Gastrocnemius medialis (tissue), 4 donors: ENCODE results near the gene ZMYM3. TPM values are rescaled to one million over a fixed set of nuclear protein-coding genes. Genes with fewer than 3 reads are reported as not detected.

Experiments used
- ATAC-seq, 2 donors: fragments of 150-250 bp; one replicate each; pipeline ENCODE4 v1.9.1; 2016
- DNase-seq, 2 donors: peaks; one replicate each; pipeline ENCODE4 v3.0.0-alpha.2; 2019
- H3K27ac ChIP-seq, 4 donors: fragments of 200-600 bp; sonication (generic); 1 replicate in 1 of 4; 2 replicates in 3 of 4; pipeline ENCODE4 v1.5.1; 2016 to 2018; ENCODE audit warnings: mild to moderate bottlenecking in 2 of 4, moderate library complexity in 1 of 4
- H3K27me3 ChIP-seq, 3 donors: fragments of 200-600 bp; sonication (generic) in 2 of 3; 1 replicate in 1 of 3; 2 replicates in 2 of 3; pipeline versions ENCODE4 v1.5.1 to v1.6.0; 2016 to 2019; ENCODE audit warnings: mild to moderate bottlenecking in 1 of 3, moderate library complexity in 1 of 3
- H3K36me3 ChIP-seq, 2 donors: fragments of 200-600 bp; sonication (generic) in 1 of 2; one replicate each; pipeline ENCODE4 v1.5.1; 2017 to 2018
- H3K4me1 ChIP-seq, 2 donors: fragments of 200-600 bp; sonication (generic) in 1 of 2; one replicate each; pipeline ENCODE4 v1.5.1; 2016 to 2017; ENCODE audit warnings: mild to moderate bottlenecking in 2 of 2
- H3K4me3 ChIP-seq, 4 donors: fragments of 200-600 bp; sonication (generic) in 3 of 4; 1 replicate in 1 of 4; 2 replicates in 3 of 4; pipeline ENCODE4 v1.5.1; 2016 to 2019; ENCODE audit warnings: mild to moderate bottlenecking in 2 of 4
- H3K9me3 ChIP-seq, 3 donors: fragments of 200-600 bp; sonication (generic) in 2 of 3; 1 replicate in 1 of 3; 2 replicates in 2 of 3; pipeline ENCODE4 v1.5.1; 2016 to 2019
- CTCF ChIP-seq, 5 experiments: fragments of 450-650 bp in 3 of 5; fragments of 200-600 bp in 2 of 5; sonication (generic) in 2 of 5; IDR thresholded peaks in 4 of 5; conservative IDR thresholded peaks in 1 of 5; 1 replicate in 4 of 5; 2 replicates in 1 of 5; pipeline ENCODE4 v1.5.1; 2016 to 2019; ENCODE audit warnings: antibody characterized with exemption in 5 of 5, mild to moderate bottlenecking in 3 of 5, moderate library complexity in 3 of 5
- POLR2A ChIP-seq, 2 donors: fragments of 450-650 bp; IDR thresholded peaks; one replicate each; pipeline ENCODE4 v1.6.1; 2017; ENCODE audit warnings: antibody characterized with exemption in 2 of 2, mild to moderate bottlenecking in 2 of 2, moderate library complexity in 2 of 2
- in situ Hi-C, 4 donors: fragments of 200-750 bp; cut with MboI; loops; one replicate each; pipeline versions ENCODE4 v1.15.0 to v1.8.0; 2017; ENCODE audit warnings: low sequenced_read_pairs in 4 of 4
- intact Hi-C: fragments of 100-400 bp; cut with DNase I; formaldehyde crosslinking; loops from one replicate; pipeline ENCODE4 v1.15.1; 2023; ENCODE audit warnings: low total_unique reads
- total RNA-seq, 4 donors: library from RNA; depleted of rRNA; stranded (reverse); fragments of >200 nt; gene quantifications; one replicate each; pipeline versions ENCODE4 v1.1.0 to v1.2.3, GENCODE V29; 2016

The ZMYM3 gene
- total RNA-seq, 4 donors from 2014 or later, result 7.1 to 10.2 (median 8.9) TPM

GRCh38 chrX:71199252-71200008 is 54.5 kb downstream of the ZMYM3 start:
- no peak overlapping the region for H3K27ac ChIP-seq
- in situ Hi-C loops (loop anchor here in 2 of 4 donors (25.0 kb wide), 1 partner anchor 437 kb away; no protein-coding TSS in a partner anchor), intact Hi-C loops (no loop called here)
- H3K36me3 ChIP-seq, result no peaks in the 10 kb centered on the region
- H3K4me1 ChIP-seq, result no peaks in the 10 kb centered on the region
- ATAC-seq (no peak), DNase-seq (no peak)
- H3K27me3 ChIP-seq, result no peaks in the 10 kb centered on the region
- H3K4me3 ChIP-seq, result no peak overlapping the region
- TF ChIP-seq POLR2A (IDR thresholded peaks at IDR 0.05) (no peak), CTCF (IDR thresholded peaks at IDR 0.05 in 4 of 5, conservative IDR thresholded peaks at IDR 0.05 in 1 of 5) (no peak)
- no peaks in the 10 kb centered on the region for H3K9me3 ChIP-seq

DNA sequence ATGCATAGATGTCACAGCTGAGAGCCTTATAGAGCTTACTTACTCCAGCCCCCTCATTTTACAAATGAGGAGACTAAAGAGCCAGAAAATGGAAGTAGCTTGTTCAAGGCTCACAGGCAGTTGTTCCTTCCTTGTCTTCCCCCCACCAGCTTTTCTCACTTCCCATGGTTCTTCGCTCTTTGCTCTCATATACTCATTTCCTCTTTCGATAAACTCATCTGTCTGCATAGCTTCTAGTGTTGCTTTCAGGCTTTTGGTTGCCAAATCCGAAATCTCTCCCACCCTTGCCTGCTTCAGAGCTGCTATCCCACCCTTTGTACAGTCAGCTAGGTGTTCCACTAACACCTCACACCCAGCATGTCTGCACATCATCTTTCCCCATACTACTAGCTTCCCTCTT is 55.9 kb downstream of the ZMYM3 start:
- H3K27me3 ChIP-seq, result no peaks in the 10 kb centered on the region
- no peaks in the 10 kb centered on the region for H3K4me1 ChIP-seq
- DNase-seq, result no peak
- H3K36me3 ChIP-seq, result no peaks in the 10 kb centered on the region
- no peak for TF ChIP-seq POLR2A (IDR thresholded peaks at IDR 0.05)
- no peak for TF ChIP-seq CTCF (IDR thresholded peaks at IDR 0.05 in 4 of 5, conservative IDR thresholded peaks at IDR 0.05 in 1 of 5)
- ATAC-seq, result no peak
- H3K4me3 ChIP-seq, result no peak overlapping the region
- no peaks in the 10 kb centered on the region for H3K9me3 ChIP-seq
- in situ Hi-C loops (loop anchor here in 2 of 4 donors (25.0 kb wide), 1 partner anchor 436 kb away; no protein-coding TSS in a partner anchor), intact Hi-C loops (no loop called here)
- no peak overlapping the region for H3K27ac ChIP-seq

- DNase-seq (no peak), ATAC-seq (no peak)
- TF ChIP-seq POLR2A (IDR thresholded peaks at IDR 0.05) (no peak), CTCF (IDR thresholded peaks at IDR 0.05 in 4 of 5, conservative IDR thresholded peaks at IDR 0.05 in 1 of 5) (no peak)
- no peak overlapping the region for H3K27ac ChIP-seq
- H3K4me3 ChIP-seq, result no peak overlapping the region
- intact Hi-C loops, result no loop called here
- no peaks in the 10 kb centered on the region for H3K4me1 ChIP-seq
- in situ Hi-C loops, result loop anchor here in 2 of 4 donors (25.0 kb wide), 1 partner anchor 434 kb away; no protein-coding TSS in a partner anchor
- no peaks in the 10 kb centered on the region for H3K9me3 ChIP-seq
- H3K27me3 ChIP-seq, result no peaks in the 10 kb centered on the region
- H3K36me3 ChIP-seq, result no peaks in the 10 kb centered on the region
These were observed 57.8 kb downstream of the ZMYM3 start for GRCh38 chrX:71195964-71196649.

- intact Hi-C loops (no loop called here), in situ Hi-C loops (loop anchor here in 2 of 4 donors (25.0 kb wide), 1 partner anchor 429 kb away; no protein-coding TSS in a partner anchor)
- Histone ChIP-seq H3K27me3 (no peaks in the 10 kb centered on the region), H3K4me3 (no peak overlapping the region), H3K4me1 (no peaks in the 10 kb centered on the region), H3K9me3 (no peaks in the 10 kb centered on the region), H3K27ac (no peak overlapping the region), H3K36me3 (no peaks in the 10 kb centered on the region)
- TF ChIP-seq POLR2A (IDR thresholded peaks at IDR 0.05), result no peak
- no peak for TF ChIP-seq CTCF (IDR thresholded peaks at IDR 0.05 in 4 of 5, conservative IDR thresholded peaks at IDR 0.05 in 1 of 5)
- DNase-seq, result no peak
- no peak for ATAC-seq
These were observed 62.7 kb downstream of the ZMYM3 start for GRCh38 chrX:71191248-71191647.

Other genes with a start within 250 kb of the ZMYM3 start
- gene SNX12, start 185.8 kb downstream of the ZMYM3 start, total RNA-seq, result 10 to 100 TPM; 31.7 to 66.9 (median 43.4) TPM
- gene FOXO4, start 158.3 kb downstream of the ZMYM3 start, total RNA-seq, result 10 to 100 TPM; 35.2 to 48.0 (median 41.8) TPM
- not detected for gene CXorf65, start 147.4 kb downstream of the ZMYM3 start, total RNA-seq
- gene IL2RG, start 142.6 kb downstream of the ZMYM3 start, total RNA-seq, result 1 to 10 TPM in 2 of 4 donors, under 1 TPM in 1, not detected in 1; 0.78 to 3.6 (median 1.3) TPM
- 10 to 100 TPM; 11.8 to 25.5 (median 17.4) TPM for gene MED12, start 135.5 kb downstream of the ZMYM3 start, total RNA-seq
- gene NLGN3, start 109.3 kb downstream of the ZMYM3 start, total RNA-seq, result under 1 TPM in 3 of 4 donors, not detected in 1; 0.31 to 0.39 (median 0.31) TPM
- gene GJB1, start 30.9 kb downstream of the ZMYM3 start, total RNA-seq, result under 1 TPM in 2 of 4 donors, not detected in 2; 0.24 to 0.80 TPM
- gene NONO, start 29.5 kb upstream of the ZMYM3 start, total RNA-seq, result 100 to 1,000 TPM in 1 of 4 donors, 10 to 100 TPM in 3; 90.5 to 101 (median 92.9) TPM
- gene ITGB1BP2, start 47.6 kb upstream of the ZMYM3 start, total RNA-seq, result 10 to 100 TPM in 1 of 4 donors, 1 to 10 TPM in 3; 2.4 to 17.1 (median 5.4) TPM
- gene TAF1, start 112.2 kb upstream of the ZMYM3 start, total RNA-seq, result 10 to 100 TPM; 13.2 to 21.7 (median 19.1) TPM